Vagina (tissue), 2 donors: Measurements from ENCODE around the gene SORCS1. TPM values are rescaled to one million over a fixed set of nuclear protein-coding genes. Genes with fewer than 3 reads are reported as not detected.

Experiments
- DNase-seq, 2 donors: peaks; one replicate each; pipeline ENCODE4 v3.0.0-alpha.2; 2017; ENCODE audit errors: extremely low spot score in 2 of 2
- H3K27ac ChIP-seq: fragments of 200-600 bp; sonication (generic); one replicate; pipeline ENCODE4 v1.5.1; 2019
- H3K27me3 ChIP-seq: fragments of 200-600 bp; sonication (generic); one replicate; pipeline ENCODE4 v1.5.1; 2019
- H3K36me3 ChIP-seq, 2 donors: fragments of 200-600 bp; sonication (generic); one replicate each; pipeline ENCODE4 v1.5.1; 2017 to 2019
- H3K4me1 ChIP-seq: fragments of 200-600 bp; sonication (generic); one replicate; pipeline ENCODE4 v1.5.1; 2019
- H3K4me3 ChIP-seq, 2 donors: fragments of 200-600 bp; sonication (generic); 1 replicate in 1 of 2; 2 replicates in 1 of 2; pipeline ENCODE4 v1.5.1; 2016 to 2019
- H3K9me3 ChIP-seq: fragments of 200-600 bp; sonication (generic); one replicate; pipeline ENCODE4 v1.5.1; 2019
- CTCF ChIP-seq, 3 experiments: fragments of 450-650 bp in 2 of 3; fragments of 200-600 bp in 1 of 3; sonication (generic) in 1 of 3; IDR thresholded peaks; one replicate each; pipeline ENCODE4 v1.5.1; 2017 to 2019; ENCODE audit warnings: antibody characterized with exemption in 3 of 3, mild to moderate bottlenecking in 2 of 3, moderate library complexity in 2 of 3
- POLR2A ChIP-seq, 2 donors: fragments of 450-650 bp; IDR thresholded peaks; one replicate each; pipeline ENCODE4 v1.6.1; 2017; ENCODE audit warnings: antibody characterized with exemption in 2 of 2, mild to moderate bottlenecking in 2 of 2, moderate library complexity in 2 of 2
- POLR2AphosphoS5 ChIP-seq, 2 donors: sonication (generic); formaldehyde crosslinking; IDR thresholded peaks; one replicate each; pipeline ENCODE4 v1.9.0; 2017; ENCODE audit warnings: antibody characterized with exemption in 2 of 2, mild to moderate bottlenecking in 2 of 2, low read depth in 1 of 2; ENCODE audit not compliant: insufficient read depth in 1 of 2
- intact Hi-C: fragments of 100-400 bp; cut with DNase I; formaldehyde crosslinking; loops from one replicate; pipeline ENCODE4 v1.15.1; 2023
- total RNA-seq: library from RNA; depleted of rRNA; stranded (reverse); fragments of >200 nt; gene quantifications from one replicate; pipeline ENCODE4 v1.2.3, GENCODE V29; 2016

Gene SORCS1
- total RNA-seq, 1 donor from 2014 or later, result 5.9 TPM

GRCh38 chr10:106830006-106830405 is 334.5 kb downstream of the SORCS1 start:
- intact Hi-C loops, result no loop called here
- Histone ChIP-seq H3K36me3 (no peaks in the 10 kb centered on the region), H3K9me3 (no peaks in the 10 kb centered on the region), H3K27ac (no peak overlapping the region), H3K4me3 (no peak overlapping the region), H3K4me1 (no peaks in the 10 kb centered on the region), H3K27me3 (no peaks in the 10 kb centered on the region)
- no peak for TF ChIP-seq CTCF (IDR thresholded peaks at IDR 0.05)
- no peak for TF ChIP-seq POLR2A (IDR thresholded peaks at IDR 0.05)
- TF ChIP-seq POLR2AphosphoS5 (IDR thresholded peaks at IDR 0.05; ENCODE audit: insufficient read depth in 1 of 2, low read depth in 1 of 2), result no peak
- no peak for DNase-seq

GRCh38 chr10:106826716-106827115 is 337.8 kb downstream of the SORCS1 start:
- Histone ChIP-seq H3K9me3 (no peaks in the 10 kb centered on the region), H3K4me3 (no peak overlapping the region), H3K27ac (no peak overlapping the region), H3K4me1 (no peaks in the 10 kb centered on the region), H3K27me3 (no peaks in the 10 kb centered on the region), H3K36me3 (no peaks in the 10 kb centered on the region)
- no peak for DNase-seq
- intact Hi-C loops, result no loop called here
- TF ChIP-seq POLR2AphosphoS5 (IDR thresholded peaks at IDR 0.05; ENCODE audit: insufficient read depth in 1 of 2, low read depth in 1 of 2), result no peak

- TF ChIP-seq POLR2AphosphoS5 (IDR thresholded peaks at IDR 0.05; ENCODE audit: insufficient read depth in 1 of 2, low read depth in 1 of 2) (no peak), POLR2A (IDR thresholded peaks at IDR 0.05) (no peak), CTCF (IDR thresholded peaks at IDR 0.05) (no peak)
- H3K9me3 ChIP-seq, result no peaks in the 10 kb centered on the region
- H3K27ac ChIP-seq, result no peak overlapping the region
- no peaks in the 10 kb centered on the region for H3K4me1 ChIP-seq
- no peak for DNase-seq
- no peaks in the 10 kb centered on the region for H3K36me3 ChIP-seq
- no peak overlapping the region for H3K4me3 ChIP-seq
- intact Hi-C loops, result no loop called here
- no peaks in the 10 kb centered on the region for H3K27me3 ChIP-seq
These were observed 338.7 kb downstream of the SORCS1 start for GRCh38 chr10:106825576-106826364.

GRCh38 chr10:106820579-106820978 is 343.9 kb downstream of the SORCS1 start:
- DNase-seq, result no peak
- Histone ChIP-seq H3K36me3 (no peaks in the 10 kb centered on the region), H3K4me3 (no peak overlapping the region), H3K27ac (no peak overlapping the region), H3K9me3 (no peaks in the 10 kb centered on the region), H3K27me3 (no peaks in the 10 kb centered on the region), H3K4me1 (no peaks in the 10 kb centered on the region)
- no peak for TF ChIP-seq CTCF (IDR thresholded peaks at IDR 0.05)
- no peak for TF ChIP-seq POLR2AphosphoS5 (IDR thresholded peaks at IDR 0.05; ENCODE audit: insufficient read depth in 1 of 2, low read depth in 1 of 2)
- TF ChIP-seq POLR2A (IDR thresholded peaks at IDR 0.05), result no peak
- intact Hi-C loops, result no loop called here

GRCh38 chr10:106819490-106819889 is 345.0 kb downstream of the SORCS1 start:
- H3K9me3 ChIP-seq, result no peaks in the 10 kb centered on the region
- H3K4me1 ChIP-seq, result no peaks in the 10 kb centered on the region
- no peaks in the 10 kb centered on the region for H3K36me3 ChIP-seq
- intact Hi-C loops, result no loop called here
- H3K27ac ChIP-seq, result no peak overlapping the region
- no peak for DNase-seq
- TF ChIP-seq POLR2AphosphoS5 (IDR thresholded peaks at IDR 0.05; ENCODE audit: insufficient read depth in 1 of 2, low read depth in 1 of 2), result no peak
- no peak for TF ChIP-seq CTCF (IDR thresholded peaks at IDR 0.05)
- no peak for TF ChIP-seq POLR2A (IDR thresholded peaks at IDR 0.05)
- H3K27me3 ChIP-seq, result no peaks in the 10 kb centered on the region
- no peak overlapping the region for H3K4me3 ChIP-seq
